Right hindlimb (tissue), 1 donor: Measurements from ENCODE around the gene PDLIM7.
"Not testable (repeated sequence)": the region's sequence is repeated elsewhere in the genome, so short reads cannot be mapped to it uniquely, and the experiment has no call there.

Source experiments
- DNase-seq: peaks from one replicate; pipeline ENCODE4 v3.0.0-alpha.2; 2018

PDLIM7 gene

DNA sequence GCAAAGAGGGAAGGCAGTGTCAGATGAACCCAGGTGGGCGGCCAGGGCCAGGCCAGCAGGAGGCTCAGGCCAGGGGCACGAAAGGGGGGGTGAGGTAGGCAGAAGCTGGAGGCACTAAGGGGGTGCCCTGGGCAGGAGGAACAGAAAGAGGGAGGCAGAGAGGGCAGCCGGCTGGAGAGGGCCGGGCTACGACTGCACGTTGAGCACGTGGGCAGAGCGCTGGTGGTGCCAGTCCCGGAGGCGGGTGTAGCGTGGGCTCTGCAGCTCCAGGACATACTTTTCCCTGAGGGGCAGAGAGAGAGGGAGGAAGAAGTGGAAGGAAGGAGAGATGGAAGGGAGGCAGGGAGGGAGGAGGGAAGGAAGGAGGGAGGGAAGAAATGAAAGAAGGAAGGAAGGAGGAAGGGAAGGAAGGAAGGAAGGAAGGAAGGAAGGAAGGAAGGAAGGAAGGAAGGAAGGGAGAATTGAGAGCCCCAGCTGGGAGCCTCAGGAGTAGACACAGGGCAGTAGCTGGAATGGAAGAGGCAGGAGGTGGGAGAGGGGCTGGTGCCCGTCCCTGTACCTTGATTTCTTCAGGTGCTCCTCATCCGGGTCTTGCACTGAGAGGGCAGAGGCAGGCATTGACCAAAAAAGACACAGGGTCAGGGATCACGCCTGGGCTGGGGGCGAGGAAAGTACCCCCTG lies 7.0 kb downstream of the PDLIM7 start:
- no peak for DNase-seq

GRCh38 chr5:177489119-177489716 lies 8.2 kb downstream of the PDLIM7 start:
- DNase-seq = no peak

DNA sequence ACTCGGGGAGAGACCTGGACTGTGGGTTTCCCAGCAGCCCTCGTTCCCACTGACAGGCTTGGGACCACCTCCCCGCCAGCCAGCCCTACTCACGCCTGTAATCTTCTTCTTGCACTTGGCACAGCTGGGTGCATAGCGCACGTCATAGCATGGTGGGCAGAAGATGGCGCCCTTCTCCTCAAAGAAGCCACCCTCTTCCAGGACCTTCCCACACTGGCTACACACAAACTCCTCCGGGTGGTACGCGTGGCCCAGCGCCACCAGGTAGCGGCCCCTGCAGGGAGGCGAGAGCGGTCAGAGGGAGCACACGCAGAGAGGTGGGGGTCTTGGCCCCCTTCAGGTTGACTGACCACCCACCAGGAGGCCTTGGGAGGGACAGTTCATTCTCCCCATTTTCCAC lies 9.4 kb downstream of the PDLIM7 start:
- DNase-seq = no peak

GRCh38 chr5:177487144-177487543 lies 10.3 kb downstream of the PDLIM7 start:
- no peak for DNase-seq

DNA sequence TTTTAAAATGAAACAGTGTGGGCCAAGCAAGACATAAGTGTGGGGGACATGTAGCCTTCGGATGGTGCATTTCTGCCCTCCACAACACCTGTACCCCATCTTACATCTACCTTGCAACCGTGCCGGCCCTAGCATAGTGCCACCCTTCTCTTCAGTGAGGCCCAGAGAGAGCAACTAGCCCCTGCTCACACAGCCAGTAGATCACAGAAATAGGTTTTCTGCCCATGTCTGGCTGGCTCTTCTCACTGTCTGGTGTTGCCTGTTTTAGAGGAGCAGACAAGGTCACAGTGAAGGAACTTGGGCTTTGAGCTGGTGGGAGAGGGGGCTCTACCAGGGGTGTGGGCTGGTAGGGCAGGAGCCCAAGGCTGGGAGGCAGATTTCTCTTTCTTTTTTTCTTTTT lies 11.1 kb downstream of the PDLIM7 start:
- DNase-seq = no peak

GRCh38 chr5:177485753-177486152 lies 11.7 kb downstream of the PDLIM7 start:
- not testable (repeated sequence) for DNase-seq

- no peak for DNase-seq
Measured at GRCh38 chr5:177484902-177485549, 12.4 kb downstream of the PDLIM7 start.

GRCh38 chr5:177483994-177484901 lies 13.2 kb downstream of the PDLIM7 start:
- no peak for DNase-seq

- no peak for DNase-seq
Measured at GRCh38 chr5:177483042-177483441, 14.4 kb downstream of the PDLIM7 start.

DNA sequence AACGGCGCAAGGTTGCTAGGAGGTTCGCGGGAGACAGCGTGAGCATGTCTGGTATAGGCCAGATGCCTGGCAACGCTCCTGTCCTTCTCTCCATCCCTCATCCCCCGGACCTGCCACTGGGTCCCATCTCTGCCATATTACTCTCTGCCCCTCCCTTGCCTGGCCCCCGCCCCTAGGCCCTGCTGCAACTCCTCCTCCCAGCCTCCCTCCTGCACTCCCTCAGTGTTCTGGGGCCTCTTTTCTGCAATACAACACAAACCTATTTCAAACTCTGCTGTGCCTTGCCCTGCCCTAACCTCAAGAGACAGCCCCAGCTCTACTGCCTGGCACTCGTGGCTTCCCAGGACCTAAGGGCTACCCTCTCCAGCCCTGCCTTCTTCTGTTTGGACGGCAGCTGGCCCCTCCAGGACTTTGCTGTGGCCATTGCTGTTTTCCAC lies 15.0 kb downstream of the PDLIM7 start:
- no peak for DNase-seq

DNA sequence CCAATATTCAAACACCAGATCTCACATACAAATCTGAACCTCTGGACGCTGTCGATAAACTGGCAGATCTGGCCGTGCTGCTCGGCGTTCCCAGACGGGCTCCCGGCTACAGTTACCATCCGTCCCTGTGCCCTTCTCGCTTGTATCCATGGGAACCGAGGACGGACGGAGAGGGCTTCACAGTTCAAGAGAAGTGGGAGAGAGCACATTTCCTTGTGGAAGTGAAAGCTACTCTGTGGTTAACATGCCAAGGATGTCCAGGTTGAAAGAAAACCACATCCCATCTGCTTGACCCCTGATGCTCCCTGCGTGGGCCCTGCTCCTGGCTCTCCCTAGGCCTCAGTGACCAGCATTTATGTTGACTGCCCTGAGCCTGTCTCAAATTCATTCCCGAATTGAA lies 17.6 kb downstream of the PDLIM7 start:
- DNase-seq = no peak

DNA sequence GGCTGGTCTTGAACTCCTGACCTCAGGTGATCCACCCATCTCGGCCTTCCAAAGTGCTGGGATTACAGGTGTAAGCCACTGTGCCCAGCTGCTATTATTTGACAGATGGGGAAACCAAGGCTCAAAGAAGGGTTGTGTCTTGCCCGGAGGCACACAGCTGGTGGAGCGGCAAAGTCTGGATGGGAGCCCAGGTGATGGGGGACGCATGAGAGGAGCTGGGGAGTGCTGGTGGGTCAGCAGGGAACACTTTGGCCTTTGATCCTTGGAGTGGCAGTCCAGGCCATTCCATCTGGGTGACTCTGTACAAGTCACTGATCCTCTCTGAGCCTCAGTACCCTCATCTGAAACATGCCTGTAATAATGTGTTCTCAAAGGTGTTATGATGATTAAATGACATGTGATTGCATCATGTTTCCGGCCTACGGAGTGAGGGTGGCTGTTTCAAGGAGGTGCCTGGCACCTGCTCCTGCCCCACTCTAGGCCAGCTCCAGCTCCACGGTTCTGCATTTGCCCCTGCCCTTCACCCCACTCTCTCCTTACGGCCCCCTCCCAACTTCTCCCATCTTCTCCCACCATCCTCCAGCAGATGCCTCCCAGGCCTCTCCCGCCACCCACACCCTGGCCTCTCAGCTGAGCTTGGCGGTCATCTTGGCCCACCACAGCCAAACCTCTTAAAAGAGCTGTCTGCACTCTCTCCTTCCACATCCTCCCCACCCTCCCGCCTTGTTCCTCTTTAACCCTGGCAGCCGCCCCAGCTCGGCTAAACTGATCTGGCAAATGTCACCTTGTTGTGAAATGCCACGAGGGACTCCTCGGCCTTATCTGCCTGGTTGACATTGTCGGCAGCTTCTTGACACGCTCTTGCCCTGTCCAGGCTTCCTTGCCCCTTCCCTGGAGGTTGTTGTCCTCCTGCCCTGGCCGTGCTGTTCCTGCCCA lies 18.4 kb downstream of the PDLIM7 start:
- peak; percentile 73 for DNase-seq

GRCh38 chr5:177477701-177478477 lies 19.5 kb downstream of the PDLIM7 start:
- DNase-seq = no peak

DNA sequence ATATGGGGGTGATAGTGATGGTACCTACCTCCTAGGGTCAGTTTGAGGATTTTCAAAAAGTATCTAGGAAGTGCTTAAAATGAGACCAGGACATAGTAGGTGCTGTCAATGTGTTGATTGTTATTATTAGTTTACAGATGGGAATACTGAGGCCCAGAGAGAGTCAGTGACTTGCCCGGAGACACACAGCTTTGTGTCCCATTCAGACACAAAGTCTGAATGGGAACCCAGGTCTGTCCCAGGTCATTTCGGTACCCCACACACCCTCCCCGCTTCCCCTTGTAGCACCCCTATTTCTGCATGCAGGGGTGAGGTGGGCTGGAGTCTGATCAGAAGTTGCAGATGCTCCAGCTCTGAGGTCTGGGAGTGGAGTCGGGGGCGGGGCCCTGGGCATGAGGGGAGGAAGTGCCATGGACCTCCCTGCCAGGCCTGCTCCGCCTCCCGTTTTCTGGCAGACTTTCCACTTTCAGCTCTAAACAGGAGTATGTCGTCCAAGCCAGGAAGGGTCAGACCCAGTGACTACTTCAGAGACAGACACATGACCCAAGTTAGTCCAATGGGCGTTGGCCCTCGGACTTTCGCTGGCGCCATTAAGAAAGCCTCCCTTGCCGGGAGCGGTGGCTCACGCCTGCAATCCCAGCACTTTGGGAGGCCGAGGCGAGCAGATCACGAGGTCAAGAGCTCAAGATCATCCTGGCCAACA lies 20.7 kb downstream of the PDLIM7 start:
- DNase-seq = no peak

- no peak for DNase-seq
Measured at GRCh38 chr5:177475563-177476427, 21.6 kb downstream of the PDLIM7 start.

GRCh38 chr5:177474846-177475562 lies 22.4 kb downstream of the PDLIM7 start:
- DNase-seq = no peak

DNA sequence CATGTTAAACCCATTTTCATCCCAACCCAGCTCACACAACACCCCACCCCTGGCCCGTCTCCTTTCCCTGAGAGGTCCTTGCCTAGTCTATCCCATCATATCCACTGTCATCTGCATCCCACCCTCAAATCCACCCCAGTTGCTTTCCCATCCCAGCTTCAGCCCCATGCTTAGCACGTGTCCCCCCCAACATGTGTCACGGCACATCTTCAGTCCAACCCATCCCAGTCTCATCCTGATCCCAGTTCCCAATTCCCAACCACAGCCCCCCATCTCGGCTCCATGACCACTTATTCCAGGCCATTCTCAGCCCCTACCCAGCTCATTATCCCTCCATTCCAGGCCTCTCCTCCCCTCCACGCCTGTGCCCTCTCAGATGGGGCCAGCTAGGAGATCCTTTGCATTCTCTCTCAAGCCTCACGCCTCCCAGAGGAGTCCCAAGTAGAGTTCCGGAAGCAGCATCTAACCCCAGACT lies 23.4 kb downstream of the PDLIM7 start:
- no peak for DNase-seq

DNA sequence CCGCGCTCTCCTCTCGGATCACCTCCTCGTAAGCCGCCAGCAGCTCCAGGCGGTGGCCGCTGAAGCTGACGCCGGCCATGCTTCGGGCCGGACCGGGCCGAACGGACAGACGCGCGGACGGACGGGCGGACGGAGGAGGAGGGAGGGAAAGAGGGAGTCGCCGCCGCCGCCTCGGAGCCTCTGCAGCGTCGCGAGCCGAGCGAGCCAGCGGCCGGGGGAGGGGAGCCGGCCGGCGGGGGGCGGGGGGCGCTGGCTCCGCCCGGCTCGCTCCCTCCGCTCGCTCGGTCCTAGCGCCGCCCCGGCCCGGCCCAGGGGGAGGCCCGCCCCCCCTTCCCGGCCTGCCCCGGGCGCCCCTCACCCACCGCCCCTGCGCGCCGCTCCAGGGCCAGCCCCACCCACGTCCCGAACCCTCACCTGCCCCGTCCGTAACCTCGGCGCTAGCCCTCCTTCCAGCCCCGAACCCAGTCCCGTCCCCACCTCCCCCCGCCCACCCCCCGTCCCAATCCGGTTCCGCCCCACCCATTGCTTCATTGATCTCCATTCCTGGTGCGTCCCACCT lies 23.9 kb downstream of the PDLIM7 start, which contains the start of gene DBN1:
Gene DBN1 (minus strand): TSS at position 192 of the 559 bp plus-strand sequence. CDS start 113 bp downstream, at position 79.
- DNase-seq = peak; percentile 81
